ENCODE data around the gene SLC38A2.
"Not testable (repeated sequence)": the region's sequence is repeated elsewhere in the genome, so short reads cannot be mapped to it uniquely, and the experiment has no call there.

SLC38A2 gene

GRCh38 chr12:46359667-46360280, 12.8 kb downstream of the SLC38A2 start:
- no peak for DNase-seq

DNA sequence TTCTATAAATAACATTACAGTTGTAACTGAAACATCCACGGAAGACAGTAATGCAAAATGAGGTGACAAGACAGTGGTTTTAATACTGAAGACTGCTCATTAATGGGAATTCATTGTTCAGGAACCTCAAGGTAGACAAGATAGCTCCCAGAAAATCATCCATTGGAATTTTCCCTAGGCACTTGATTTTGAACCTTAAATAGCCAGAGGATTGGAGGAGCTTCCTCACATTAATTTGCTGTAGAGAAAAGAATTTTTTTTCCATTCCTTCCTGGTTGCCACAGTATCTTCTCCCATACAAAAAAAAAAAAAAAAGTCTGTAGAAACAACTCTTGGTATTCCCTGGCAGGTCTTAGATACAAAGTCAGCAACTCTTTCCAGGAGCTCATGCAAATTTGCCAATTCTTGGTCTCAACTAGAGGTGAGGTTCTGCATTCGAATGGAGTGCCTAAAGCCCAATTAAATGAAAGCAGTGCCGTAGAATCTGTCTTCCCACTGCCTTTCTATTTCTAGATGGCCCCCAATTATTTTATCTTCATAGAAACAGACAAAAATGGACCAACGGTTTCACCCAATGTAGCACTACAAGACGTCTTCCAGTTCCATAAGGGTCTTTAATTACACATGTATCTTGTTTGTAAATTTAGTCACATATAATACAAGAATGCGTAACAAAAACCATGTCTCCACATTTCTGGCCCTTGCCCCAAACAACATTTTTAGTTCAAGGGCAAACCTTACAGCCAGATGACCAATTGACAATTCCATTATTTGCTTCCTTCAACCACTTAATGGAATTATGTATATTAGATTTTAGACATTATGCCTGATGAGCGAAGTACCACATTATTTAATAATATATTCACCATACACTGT, 13.5 kb downstream of the SLC38A2 start:
- no peak for DNase-seq

DNA sequence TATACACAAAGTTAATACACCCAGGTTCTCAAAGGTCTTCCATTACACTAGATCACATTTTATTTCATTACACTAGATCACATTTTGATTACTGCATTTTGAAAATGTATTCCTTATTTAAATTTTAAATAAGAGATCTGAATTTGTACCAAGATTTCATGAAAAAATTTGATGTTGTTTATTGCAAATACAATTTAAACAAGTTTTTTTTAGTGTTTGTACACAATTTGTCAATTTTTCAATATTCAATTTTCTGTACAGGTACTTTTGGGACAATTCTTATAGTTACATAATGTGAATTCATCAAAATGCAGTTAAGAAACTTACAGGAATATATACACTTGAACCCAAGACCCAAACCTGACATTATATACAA, 14.3 kb downstream of the SLC38A2 start:
- no peak for DNase-seq

DNA sequence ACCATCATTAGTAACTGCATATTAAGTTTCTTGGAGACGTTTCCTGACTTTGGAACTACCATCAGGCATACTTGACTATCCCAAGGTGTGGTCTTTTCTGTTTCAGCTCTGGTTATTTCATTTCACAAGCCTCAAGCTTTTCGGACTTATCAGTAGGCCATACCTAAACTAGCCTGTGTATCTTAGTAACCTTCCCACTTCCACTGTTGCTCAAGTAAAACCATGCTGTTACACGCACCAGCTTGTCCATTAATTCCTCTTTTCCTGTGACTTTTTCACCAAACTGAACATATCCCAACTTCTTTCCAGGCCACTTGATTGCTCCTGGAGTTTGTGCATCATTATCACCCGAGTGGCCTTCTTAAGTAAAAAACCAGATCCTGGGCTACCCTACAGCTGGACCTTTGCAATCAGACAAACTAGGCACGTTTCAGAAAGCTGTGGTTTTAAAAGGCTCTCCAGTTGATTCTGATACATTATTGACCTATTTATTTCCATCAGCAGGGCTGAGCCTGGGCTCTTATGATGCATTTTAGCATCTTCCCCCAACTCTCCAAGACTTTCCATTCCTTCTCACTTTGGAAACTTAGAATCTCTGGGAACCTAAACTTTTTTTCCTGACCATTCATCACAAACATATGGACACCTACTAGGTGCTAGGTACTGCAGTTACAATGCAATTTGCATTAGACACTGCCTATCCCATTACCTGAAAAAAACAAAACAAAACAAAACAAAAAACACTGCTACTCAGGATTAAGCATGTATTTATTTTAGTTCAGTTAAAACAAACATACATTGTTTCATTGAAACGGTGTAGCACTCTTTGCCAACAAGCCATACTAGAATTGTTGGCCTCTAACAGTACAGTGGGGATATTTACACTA, 14.9 kb downstream of the SLC38A2 start:
- DNase-seq = peak; percentile 37

- no peak for DNase-seq
Measured at GRCh38 chr12:46356655-46357437, 15.7 kb downstream of the SLC38A2 start.

- no peak for DNase-seq
Measured at GRCh38 chr12:46354802-46355199, 17.8 kb downstream of the SLC38A2 start.

DNA sequence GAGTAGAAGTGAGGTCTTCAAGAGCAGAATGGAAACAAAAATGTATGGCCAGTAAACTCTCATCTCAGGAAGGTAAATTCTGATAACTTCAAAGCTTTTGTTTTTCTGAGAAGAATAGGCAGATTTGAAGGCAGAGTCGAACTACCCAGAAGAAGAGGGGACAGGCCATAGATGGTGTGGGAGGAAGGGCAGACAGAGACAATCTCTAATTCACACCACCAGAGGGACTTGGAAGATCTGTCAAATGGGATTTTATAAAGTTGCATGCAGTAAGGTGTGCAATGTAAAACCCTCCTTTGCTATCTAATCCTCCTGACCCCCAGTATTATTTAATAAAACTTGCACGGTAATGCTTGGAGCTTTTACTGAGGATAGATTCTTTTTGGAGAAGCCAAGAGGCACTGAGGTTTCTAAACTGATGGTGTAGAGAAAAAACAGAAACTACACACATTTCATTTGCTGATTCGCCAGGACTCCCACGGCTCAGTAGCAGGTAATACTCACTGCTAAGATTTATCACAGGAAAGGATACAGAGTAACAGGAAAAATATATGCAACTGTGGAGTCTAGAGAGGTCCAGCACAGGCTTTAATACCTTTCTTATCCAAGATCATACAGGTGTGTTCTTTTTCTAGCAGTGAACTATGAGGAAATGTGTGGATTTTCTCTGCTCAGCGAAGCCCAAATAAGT, 18.3 kb downstream of the SLC38A2 start:
- DNase-seq = no peak

DNA sequence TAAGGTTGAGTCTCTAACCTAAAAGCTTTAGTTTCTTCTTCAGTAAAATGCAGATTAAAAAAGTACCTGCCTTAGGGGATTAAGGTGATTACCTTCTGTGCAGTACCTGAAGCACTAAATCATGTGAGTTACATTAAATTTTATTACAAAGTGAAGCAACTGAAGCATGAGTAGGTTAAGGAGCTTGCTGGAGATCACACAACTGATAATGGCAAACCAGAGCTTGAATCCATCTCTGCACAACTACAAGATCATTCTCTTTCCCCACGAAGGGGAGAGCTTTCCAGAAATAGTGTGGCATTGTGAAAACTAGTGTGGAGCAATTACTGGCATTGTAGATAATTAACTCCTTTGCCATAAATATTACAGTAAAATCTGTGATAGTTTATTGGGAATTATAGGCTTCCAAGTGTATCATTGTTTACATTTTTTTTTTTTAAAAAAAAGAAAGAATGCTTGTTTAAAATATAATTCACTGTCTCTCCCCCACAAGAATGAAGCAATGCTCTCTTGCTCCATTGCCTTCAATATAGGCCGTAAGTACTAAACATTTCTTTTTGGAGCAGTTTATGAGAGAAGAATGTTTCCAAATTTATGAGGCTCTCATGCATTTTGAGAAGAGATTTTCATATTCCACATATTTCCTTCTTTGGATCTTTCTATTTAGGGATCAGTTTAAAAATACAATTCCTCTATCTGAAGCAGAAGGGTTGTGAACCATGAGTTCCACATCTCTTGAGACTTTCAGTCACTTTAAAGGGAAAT, 20.5 kb downstream of the SLC38A2 start:
- DNase-seq = no peak

DNA sequence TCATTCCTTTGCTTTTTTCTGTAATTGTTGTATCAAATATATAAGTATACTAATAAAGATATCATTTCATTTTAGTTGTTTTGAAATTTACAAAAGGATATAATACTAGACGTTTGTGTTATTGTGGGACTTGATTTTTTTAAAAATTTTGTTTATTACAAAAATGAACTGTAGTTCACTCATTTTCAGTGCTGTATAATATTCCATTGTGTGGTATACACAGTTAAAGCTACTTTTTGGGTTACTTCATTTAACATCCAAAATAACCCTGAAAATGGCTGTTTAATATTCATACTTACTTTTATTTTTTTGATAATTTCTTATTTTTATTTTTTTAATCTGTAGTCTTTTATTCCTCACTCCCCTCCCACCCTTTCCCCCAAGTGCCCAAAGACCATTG, 21.4 kb downstream of the SLC38A2 start:
- no peak for DNase-seq

- DNase-seq = no peak
Measured at GRCh38 chr12:46349253-46349652, 23.3 kb downstream of the SLC38A2 start.

- DNase-seq = no peak
Measured at GRCh38 chr12:46343118-46343852, 29.3 kb downstream of the SLC38A2 start.

DNA sequence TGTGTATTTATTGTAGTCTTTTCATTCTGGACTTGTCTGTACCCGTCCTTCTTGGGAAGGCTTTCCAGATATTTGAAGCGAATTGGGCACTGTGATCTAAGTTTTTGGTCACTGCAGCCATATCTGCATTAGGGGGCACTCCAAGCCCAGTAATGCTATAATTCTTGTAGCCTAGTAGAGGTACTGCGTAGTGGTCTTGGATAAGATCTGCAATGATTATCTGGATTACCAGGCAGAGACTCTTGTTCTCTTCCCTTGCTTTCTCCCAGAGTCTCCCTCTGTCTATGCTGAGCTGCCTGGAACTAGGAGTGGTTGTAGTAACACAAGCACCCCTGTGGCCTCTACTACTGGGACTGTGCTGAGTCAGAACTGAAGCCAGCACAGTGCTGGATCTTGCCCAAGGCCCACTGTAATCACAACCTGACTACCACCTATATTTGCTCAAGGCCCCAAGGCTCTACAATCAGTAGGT, 30.0 kb downstream of the SLC38A2 start:
- no peak for DNase-seq

- no peak for DNase-seq
Measured at GRCh38 chr12:46339051-46339450, 33.5 kb downstream of the SLC38A2 start.

DNA sequence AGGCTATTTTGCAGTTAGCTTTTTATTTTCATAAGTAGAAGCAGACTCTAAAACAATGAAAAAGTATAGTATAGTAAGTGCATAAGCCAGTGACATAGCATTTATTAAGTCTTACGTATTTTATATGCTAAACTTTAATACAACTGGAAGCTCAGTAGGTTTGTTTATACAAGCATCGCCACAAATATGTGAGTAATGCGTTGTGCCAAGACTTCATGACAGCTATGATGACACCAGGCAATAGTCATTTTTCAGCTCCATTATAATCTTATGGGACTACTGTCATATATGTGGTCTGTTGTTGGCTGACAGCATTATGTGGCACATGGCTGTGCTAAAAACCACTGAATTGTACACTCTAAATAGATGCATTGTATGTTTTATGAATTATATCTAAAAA, 40.3 kb downstream of the SLC38A2 start:
- DNase-seq = no peak

DNA sequence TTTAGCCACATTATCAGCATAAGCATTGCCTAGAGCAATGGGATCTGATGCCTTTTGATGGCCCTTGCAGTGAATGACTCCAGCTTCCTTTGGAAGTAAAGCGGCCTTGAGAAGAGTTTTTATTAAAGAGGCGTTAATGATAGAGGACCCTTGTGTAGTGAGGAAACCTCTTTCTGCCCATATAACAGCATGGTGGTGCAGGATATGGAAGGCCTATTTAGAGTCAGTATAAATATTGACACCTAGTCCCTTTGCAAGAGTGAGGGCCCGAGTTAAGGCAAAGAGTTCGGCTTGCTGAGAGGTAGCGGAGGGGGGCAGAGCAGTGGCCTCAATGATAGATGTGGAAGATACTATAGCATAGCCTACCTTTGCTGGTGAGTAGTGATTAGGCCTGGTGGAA, 47.5 kb downstream of the SLC38A2 start:
- DNase-seq = not testable (repeated sequence)

DNA sequence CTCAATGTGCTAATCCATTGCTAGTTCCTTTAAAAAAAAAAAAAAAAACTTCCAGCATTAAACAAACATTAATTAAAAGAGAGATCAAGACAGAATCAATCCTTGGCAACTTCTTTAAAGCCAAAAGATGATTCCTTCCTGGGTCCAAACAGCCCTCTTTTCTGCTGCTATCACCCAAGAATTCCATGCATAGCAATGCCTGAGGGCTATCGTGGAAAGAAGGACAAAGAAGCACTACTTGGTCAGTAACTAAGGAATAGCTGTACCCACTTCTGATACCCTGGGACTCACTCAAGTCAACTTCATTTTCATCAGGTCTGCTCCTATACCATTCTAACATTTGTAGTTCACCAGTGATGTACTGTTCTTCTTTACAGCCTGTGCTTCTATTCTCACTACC, 51.8 kb downstream of the SLC38A2 start:
- DNase-seq = no peak

GRCh38 chr12:46318037-46318436, 54.5 kb downstream of the SLC38A2 start:
- DNase-seq = no peak

Data from MV-4-11 (cell line).